Muscle of back (tissue), 11 donors: ENCODE results near the gene LIN52. TPM values are rescaled to one million over a fixed set of nuclear protein-coding genes. Genes with fewer than 3 reads are reported as not detected.
"Not testable (repeated sequence)": the region's sequence is repeated elsewhere in the genome, so short reads cannot be mapped to it uniquely, and the experiment has no call there.

Source experiments
- DNase-seq, 3 donors: peaks; one replicate each; pipeline versions ENCODE4 v3.0.0 to v3.0.0-alpha.2; 2013
- polyA plus RNA-seq, 10 donors: library from polyadenylated mRNA; unstranded; fragments of 120-200 nt; gene quantifications; one replicate each; pipeline ENCODE4 v1.2.1, GENCODE V29; 2013; ENCODE audit not compliant: insufficient read length in 10 of 10

Gene LIN52
- polyA plus RNA-seq, 10 donors, result 6.8 to 14.1 (median 10.7) TPM

- DNase-seq, result no peak
These were observed 4.7 kb downstream of the LIN52 start for GRCh38 chr14:74089251-74090020.

DNA sequence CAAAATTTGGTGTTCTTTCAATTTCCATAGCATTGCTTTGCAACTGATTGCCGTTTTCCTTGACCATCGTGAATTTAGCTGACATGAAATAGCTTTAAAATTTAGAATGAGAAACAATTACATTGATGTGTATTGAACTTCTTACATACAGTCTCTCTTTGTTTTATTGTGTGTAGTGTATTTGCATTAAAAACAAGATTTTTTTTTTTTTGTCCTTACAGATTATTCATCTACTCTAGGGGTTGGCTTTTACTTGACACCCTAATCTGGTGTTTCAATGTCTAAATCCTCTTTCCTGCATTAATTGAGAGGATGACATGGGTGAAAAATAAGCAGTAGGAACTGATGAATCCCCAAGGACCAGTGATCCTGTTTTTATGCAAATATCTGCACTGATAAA lies 20.6 kb downstream of the LIN52 start:
- no peak for DNase-seq

DNA sequence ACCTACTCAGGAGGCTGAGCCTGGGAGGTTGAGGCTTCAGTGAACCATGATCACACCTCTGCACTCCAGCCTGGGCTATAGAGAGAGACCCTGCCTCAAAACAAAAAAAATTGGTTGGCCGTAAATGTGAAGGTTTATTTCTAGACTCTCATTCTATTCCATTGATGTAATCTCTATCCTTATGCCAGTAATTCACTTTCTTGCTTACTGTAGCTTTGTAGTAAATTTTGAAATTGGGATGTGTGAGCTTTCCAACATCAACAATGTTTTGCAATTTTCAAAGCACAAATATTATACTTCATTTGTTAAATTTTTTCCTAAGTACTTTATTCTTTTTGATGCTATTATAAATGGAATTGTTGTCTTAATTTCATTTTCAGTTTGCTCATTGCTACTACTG lies 24.6 kb downstream of the LIN52 start:
- no peak for DNase-seq

DNA sequence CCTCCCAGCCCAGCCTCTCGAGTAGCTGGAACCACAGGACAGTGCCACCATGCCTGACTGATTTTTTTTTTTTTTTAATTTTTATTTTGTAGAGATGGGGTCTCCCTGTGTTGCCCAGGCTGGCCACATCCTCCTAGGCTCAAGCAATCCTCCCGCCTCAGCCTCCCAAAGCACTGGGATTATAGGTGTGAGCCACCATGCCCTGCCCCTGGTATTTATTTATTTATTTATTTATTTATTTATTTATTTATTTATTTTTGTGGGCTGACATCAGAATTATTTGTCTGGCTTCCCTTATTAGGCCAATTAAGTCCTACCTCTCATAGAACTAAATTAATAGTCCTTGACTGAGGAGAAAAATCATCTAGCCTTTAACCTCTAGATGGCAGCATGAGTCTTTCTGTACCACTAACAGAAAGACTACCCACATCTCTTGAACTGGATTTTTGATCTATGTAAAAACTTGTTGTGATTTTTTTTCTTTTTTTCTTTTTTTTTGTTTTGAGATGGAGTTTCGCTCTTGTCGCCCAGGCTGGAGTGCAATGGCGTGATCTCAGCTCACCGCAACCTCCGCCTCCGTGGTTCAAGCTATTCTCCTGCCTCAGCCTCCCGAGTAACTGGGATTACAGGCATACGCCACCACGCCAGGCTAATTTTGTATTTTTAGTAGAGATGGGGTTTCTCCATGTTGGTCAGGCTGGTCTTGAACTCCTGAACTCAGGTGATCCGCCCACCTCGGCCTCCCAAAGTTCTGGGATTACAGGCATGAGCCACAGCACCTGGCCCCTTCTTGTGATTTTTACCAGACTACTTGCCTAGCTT lies 26.9 kb downstream of the LIN52 start:
- peak; percentile 35 to 61 (median 37) for DNase-seq

GRCh38 chr14:74125487-74125886 lies 40.7 kb downstream of the LIN52 start:
- DNase-seq, result not testable (repeated sequence)

DNA sequence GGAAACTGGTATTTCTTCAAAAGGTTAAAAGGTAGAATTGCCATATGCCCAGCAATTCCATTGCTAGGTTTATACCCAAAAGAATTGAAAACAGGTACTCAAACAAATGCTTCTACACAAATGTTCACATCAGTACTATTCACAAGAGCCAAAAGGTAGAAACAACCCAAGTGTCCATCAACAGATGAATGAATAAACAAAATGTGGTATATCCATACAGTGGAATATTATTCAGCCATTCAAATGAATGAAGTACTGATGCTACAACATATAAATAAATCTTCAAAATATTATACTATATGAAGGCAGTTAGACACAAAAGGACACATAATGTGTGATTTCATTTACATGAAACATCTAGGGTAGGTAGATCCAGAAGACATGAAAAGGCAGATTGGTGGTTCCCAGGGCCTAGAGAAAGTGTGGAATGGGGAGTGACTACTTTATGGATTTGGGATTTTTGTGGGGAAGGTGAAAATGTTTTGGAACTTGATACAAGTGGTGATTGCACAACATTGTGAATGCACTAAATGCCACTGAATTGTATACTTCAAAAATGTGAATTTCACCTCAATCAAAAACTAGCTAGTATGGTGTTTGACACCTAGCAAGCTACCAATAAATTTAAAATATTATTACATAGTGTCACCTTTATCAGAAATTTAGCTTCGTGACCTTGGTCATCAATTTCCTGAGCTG lies 41.7 kb downstream of the LIN52 start:
- DNase-seq, result no peak

DNA sequence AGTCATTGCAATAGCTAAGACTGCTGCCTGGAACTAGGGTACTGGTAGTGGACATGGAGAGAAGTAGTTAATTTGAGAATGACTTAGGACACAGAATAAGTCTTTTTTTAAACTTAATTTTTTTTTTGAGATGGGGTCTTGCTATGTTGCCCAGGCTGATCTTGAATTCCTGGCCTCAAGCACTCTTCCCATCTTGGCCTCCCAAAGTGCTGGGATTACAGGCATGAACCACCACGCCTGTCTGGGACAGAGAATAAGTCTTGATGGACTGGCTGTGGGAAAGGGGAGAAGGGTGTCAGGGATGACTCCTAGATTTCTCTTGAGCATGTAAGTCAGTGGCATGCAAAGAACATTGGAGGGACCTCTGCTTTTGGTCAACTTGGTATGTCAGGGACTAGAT lies 42.9 kb downstream of the LIN52 start:
- DNase-seq, result no peak

DNA sequence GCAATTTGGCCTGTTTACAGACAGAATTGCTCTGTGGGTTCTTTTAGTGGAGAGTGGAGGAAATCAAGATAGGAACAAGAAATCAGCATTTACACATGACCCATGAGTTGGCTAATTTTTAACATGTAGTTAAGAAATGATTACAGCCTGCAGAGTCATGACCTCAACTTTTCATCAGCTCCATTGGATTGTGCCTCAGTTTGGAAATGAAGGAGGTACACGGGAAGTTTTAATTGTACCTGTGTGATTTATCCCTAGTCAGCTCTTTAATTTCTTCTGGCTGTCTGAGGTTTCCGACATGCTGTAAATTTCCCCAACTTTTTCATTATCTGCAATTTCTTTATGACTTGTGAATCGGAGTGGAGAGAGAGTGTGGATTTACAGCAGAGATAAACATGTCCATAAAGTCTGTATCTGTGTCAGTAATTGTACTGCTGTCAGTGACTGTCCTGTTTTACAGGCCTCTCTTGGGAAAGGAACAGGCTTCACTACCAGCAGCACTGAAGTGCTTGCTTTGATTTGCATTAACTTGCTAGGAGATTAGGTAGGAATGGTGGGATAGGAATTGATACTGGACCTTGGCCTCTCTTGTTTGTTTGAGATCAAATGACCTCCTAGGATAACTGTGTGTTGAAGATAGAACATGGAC lies 49.2 kb downstream of the LIN52 start:
- DNase-seq, result no peak

- no peak for DNase-seq
These were observed 49.7 kb downstream of the LIN52 start for GRCh38 chr14:74134484-74134883.

DNA sequence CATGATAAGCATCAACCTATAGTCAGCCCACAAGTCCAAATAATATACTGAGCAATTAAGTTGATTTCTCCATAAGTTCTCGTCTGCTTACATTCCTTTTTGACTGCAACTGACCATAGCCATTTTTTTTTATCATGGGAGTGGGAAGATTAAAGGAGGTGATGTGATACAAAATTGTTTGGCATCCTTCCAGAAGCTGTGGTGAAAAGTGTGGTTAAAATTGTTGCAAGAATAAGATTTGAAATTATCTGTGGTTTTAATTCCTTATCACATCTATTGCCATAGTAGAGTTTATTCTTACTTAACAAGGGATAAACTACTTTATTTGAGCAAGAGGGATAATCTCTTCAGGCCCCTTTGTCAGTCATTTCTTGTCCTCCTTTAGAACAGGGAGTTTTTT lies 50.7 kb downstream of the LIN52 start:
- DNase-seq, result peak in 1 of 3 donors; percentile 7

- peak; percentile 34 to 66 (median 48) for DNase-seq
These were observed 55.7 kb downstream of the LIN52 start for GRCh38 chr14:74140374-74140850.

DNA sequence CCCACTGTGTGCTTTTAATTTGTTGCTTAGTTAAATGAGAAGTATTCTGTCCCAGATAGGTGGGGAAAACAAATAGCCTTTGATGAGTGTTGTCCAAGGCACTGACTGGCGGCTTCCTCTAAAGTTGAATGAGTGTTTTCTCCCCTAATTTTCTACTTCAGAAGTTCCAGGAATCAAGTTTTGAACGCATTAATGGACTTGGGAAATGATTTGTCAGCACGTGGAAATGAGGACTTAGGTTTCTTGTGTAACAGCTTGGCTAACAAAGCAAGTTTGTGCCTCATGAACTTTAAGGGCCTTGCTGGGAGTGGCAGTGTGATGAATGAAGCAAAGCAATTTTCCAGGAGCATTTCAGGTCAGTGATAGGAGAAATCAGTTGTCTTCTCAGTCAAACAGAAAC lies 56.9 kb downstream of the LIN52 start:
- no peak for DNase-seq

DNA sequence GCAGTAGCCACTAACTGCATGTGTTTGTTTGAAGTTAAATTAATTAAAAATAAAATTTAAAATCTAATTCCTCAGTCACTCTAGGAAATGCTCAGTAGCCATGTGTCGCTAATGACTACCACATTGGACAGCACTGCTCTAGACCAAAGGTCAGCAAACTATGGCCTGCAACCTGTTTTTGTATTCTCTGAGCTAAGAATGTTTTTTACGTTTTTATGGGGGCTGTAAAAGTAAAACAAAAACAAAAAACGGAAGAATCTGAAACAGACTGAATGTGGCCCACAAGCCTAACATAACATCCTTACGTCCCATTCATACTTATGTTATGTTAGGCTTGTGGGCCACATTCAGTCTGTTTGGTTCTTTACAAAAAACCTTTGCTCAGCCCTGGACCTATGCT lies 57.8 kb downstream of the LIN52 start:
- no peak for DNase-seq

DNA sequence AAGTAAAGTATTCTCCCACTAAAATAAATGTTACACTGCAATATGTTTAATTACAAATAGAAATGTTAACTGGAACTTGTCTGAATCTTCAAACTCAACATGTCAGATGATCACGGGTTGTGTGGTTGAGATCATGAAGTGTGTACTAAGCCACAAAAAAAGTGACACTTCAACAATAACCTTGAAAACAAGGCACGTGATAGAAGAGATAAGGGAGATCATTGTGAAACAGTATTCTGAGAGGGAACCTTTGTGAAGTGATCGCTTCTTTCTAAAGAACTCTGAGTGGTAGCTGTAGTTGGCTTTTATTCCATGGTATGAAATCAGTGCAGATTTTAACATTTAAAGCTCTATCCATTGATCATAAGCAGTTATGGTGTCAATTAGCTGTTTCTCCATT lies 60.0 kb downstream of the LIN52 start:
- DNase-seq, result no peak

DNA sequence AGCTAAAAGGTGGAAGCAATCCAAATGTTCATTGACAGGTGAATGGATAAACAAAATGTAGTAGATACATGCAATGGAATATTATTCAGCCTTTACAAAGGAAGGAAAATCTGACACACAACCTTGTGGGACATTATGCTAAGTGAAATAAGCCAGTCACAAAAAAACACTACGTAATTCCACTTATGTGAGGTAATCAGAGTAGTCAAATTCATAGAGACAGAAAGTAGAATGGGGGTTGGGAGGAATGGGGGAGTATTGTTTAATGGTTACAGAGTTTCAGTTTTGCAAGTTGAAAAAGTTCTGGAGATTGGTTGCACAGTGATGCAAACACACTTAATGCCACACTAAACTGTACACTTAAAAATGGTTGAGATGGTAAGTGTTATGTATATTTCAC lies 62.8 kb downstream of the LIN52 start:
- no peak for DNase-seq

DNA sequence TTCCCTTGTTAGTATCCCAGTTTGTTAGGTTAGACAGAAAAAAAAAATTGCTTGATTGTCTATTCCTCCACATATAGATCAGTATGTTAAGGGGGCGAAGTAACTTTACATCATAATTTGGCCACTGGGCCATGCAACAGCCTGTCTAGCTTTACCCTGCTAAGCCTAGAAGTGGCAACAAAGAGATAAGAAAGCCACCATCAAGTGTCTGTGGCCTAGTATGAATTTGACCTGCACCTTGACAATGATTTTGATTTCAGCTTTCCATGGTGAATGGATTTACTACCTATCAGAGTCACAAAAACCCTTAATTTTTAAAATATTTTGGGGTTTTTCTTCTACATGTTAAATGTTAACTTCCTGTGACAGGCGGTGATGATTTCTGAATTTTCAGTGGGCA lies 63.9 kb downstream of the LIN52 start:
- no peak for DNase-seq

GRCh38 chr14:74155287-74155686 lies 70.5 kb downstream of the LIN52 start:
- no peak for DNase-seq

- no peak for DNase-seq
These were observed 71.0 kb downstream of the LIN52 start for GRCh38 chr14:74155749-74156148.

GRCh38 chr14:74160763-74161162 lies 76.0 kb downstream of the LIN52 start:
- DNase-seq, result no peak

DNA sequence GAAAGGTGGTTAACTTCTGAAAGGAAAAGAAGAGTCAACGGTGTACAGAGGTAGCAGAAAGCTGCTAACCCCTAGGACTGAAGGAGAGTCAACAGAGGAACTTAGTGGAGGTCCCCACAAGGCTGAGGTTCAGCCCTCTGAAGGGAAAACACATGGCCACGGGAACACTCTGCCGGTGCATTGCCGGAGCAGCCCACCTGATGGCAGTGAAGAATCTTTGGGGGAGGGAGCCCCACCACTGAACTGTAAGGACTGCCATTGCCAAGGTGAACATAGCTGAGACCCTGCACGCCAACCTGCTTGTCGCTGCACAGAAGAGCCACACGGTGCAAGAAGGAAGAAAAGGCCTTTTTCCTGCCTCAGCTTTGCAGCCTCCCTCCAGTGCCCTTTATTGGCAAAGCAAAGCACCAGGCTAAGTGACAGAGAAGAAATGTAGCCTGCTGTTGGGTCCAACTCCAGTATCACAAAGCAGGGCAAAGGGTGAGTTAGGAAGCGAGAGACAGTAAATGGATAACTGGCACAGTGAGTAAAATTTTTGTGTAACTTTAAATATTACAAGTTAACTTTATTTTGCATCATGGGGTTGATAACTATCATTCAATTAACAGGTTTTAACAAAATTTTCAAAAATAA lies 76.9 kb downstream of the LIN52 start:
- DNase-seq, result no peak

GRCh38 chr14:74169906-74170305 lies 85.2 kb downstream of the LIN52 start:
- no peak for DNase-seq
